NCI-H748 treated with DMSO at 0.1 percent for 48 hours (cell line): ENCODE measurements around the gene TBCEL.

Experiments used
- DNase-seq: peaks from one replicate; lab custom pipeline; 2025; lab: John Stamatoyannopoulos, UW

TBCEL gene

DNA sequence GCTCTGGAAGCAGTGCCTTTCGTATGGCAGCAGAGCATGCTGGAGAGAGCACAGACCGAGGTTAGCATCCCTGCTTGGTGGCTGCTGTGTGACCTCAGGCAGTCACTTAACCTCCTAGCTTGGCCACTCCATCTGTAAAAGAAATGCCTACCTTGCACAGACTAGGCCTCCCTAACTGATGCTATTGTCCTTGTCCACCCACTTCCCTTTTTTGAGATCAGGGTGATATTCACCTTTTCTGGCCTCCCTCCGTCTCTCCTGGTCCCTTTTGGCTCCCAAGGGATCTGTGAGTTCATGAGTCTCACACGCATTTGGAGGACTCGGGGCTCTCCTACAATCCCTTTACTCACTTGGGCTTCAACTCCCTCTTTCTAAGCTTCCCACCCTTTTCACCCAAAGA lies 114.4 kb downstream of the TBCEL start:
- no peak for DNase-seq

DNA sequence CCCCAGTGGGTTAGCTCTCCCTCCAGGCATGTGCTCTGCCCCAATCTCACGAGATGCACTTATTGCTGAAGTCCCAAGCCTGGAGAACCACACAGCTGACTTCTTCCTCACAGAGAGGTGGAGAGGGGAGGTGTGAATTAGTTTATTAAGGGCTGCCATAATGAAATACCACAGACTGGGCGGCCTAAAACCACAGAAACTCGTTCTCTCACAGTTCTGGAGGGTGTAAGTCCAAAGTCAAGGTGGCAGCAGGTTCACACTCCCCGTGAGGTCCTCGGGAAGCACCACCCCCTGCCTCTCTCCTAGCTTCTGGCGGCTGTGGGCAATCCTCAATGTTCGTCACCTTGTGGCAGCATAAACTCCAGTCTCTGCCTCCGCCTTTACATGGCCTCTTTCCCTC lies 116.5 kb downstream of the TBCEL start:
- DNase-seq: no peak
